Esophagus muscularis mucosa (tissue), 4 donors: ENCODE measurements around the gene CHAD. TPM values are rescaled to one million over a fixed set of nuclear protein-coding genes. Genes with fewer than 3 reads are reported as not detected.

Experiments used
- DNase-seq: peaks from one replicate; pipeline ENCODE4 v3.0.0-alpha.2; 2017; ENCODE audit errors: extremely low spot score
- H3K27ac ChIP-seq, 4 donors: fragments of 200-600 bp; sonication (generic); replicated peaks in 1 of 4; 1 replicate in 3 of 4; 2 replicates in 1 of 4; pipeline ENCODE4 v1.5.1; 2016 to 2019; ENCODE audit warnings: mild to moderate bottlenecking in 1 of 4
- H3K27me3 ChIP-seq, 4 donors: fragments of 200-600 bp; sonication (generic); one replicate each; pipeline versions ENCODE4 v1.5.1 to v1.6.0; 2016 to 2019
- H3K36me3 ChIP-seq, 4 donors: fragments of 200-600 bp; sonication (generic); one replicate each; pipeline ENCODE4 v1.5.1; 2016 to 2019
- H3K4me1 ChIP-seq, 4 donors: fragments of 200-600 bp; sonication (generic); one replicate each; pipeline ENCODE4 v1.5.1; 2016 to 2019
- H3K4me3 ChIP-seq, 4 donors: fragments of 200-600 bp; sonication (generic); 1 replicate in 2 of 4; 2 replicates in 2 of 4; pipeline ENCODE4 v1.5.1; 2016 to 2019; ENCODE audit warnings: mild to moderate bottlenecking in 4 of 4, moderate library complexity in 1 of 4
- H3K9me3 ChIP-seq, 4 donors: fragments of 200-600 bp; sonication (generic); 1 replicate in 3 of 4; 2 replicates in 1 of 4; pipeline ENCODE4 v1.5.1; 2016 to 2019
- CTCF ChIP-seq, 3 experiments: fragments of 200-600 bp in 2 of 3; fragments of 450-650 bp in 1 of 3; sonication (generic) in 2 of 3; IDR thresholded peaks; one replicate each; pipeline ENCODE4 v1.5.1; 2017 to 2019; ENCODE audit warnings: antibody characterized with exemption in 3 of 3, mild to moderate bottlenecking in 2 of 3, moderate library complexity in 1 of 3
- EP300 ChIP-seq: sonication (generic); formaldehyde crosslinking; IDR thresholded peaks from one replicate; pipeline ENCODE4 v1.6.1; 2017; ENCODE audit warnings: antibody characterized with exemption
- POLR2A ChIP-seq: fragments of 450-650 bp; IDR thresholded peaks from one replicate; pipeline ENCODE4 v1.6.1; 2017; ENCODE audit warnings: antibody characterized with exemption, moderate library complexity, mild to moderate bottlenecking, low read depth
- POLR2AphosphoS5 ChIP-seq, 2 donors: sonication (generic); formaldehyde crosslinking; IDR thresholded peaks; one replicate each; pipeline ENCODE4 v1.6.1; 2017; ENCODE audit warnings: antibody characterized with exemption in 2 of 2
- WGBS: methylation state at CpG from one replicate; pipeline ENCODE4 v1.1.5; 2018; 5-methylcytosine and 5-hydroxymethylcytosine counted together
- intact Hi-C: fragments of 100-400 bp; cut with DNase I; formaldehyde crosslinking; loops from one replicate; pipeline ENCODE4 v1.15.1; 2023
- total RNA-seq, 4 donors: library from RNA; depleted of rRNA; stranded (reverse); fragments of >200 nt; gene quantifications; one replicate each; pipeline versions ENCODE4 v1.1.0 to v1.2.1, GENCODE V29; 2016

CHAD gene
- total RNA-seq, 4 donors from 2014 or later = not detected

GRCh38 chr17:50467855-50468303 is 801 bp downstream of the CHAD start:
- intact Hi-C loops = no loop called here

GRCh38 chr17:50467114-50467854 is 1.4 kb downstream of the CHAD start:
- Histone ChIP-seq H3K27ac (no peak overlapping the region), H3K27me3 (peaks cover 0 to 48% (median 16%) of the 10 kb centered on the region in 4 donors), H3K36me3 (peaks cover 0 to 21% (median 8%) of the 10 kb centered on the region in 4 donors), H3K4me3 (no peak overlapping the region), H3K9me3 (no peaks in the 10 kb centered on the region), H3K4me1 (peaks cover 10 to 20% (median 17%) of the 10 kb centered on the region in 4 donors)
- no peak for TF ChIP-seq POLR2A
- TF ChIP-seq EP300 = no peak
- TF ChIP-seq CTCF (IDR thresholded peaks at IDR 0.05) = no peak
- TF ChIP-seq POLR2AphosphoS5 (IDR thresholded peaks at IDR 0.05) = no peak
- intact Hi-C loops = no loop called here
- 91% methylated on average over 7 of the region's 7 CpGs for WGBS
- no peak for DNase-seq

More at GRCh38 chr17:50467855-50468303, 801 bp downstream of the CHAD start:
- H3K27me3 ChIP-seq = peaks cover 0 to 48% (median 16%) of the 10 kb centered on the region in 4 donors
- no peak for DNase-seq
- no peaks in the 10 kb centered on the region for H3K9me3 ChIP-seq
- H3K4me1 ChIP-seq = peaks cover 10 to 20% (median 17%) of the 10 kb centered on the region in 4 donors
- TF ChIP-seq EP300 (no peak), CTCF (IDR thresholded peaks at IDR 0.05) (no peak), POLR2A (no peak), POLR2AphosphoS5 (IDR thresholded peaks at IDR 0.05) (no peak)
- no peak overlapping the region for H3K4me3 ChIP-seq
- no peak overlapping the region for H3K27ac ChIP-seq
- 100% methylated on average over 1 of the region's 13 CpGs for WGBS
- H3K36me3 ChIP-seq = peaks cover 0 to 18% (median 9%) of the 10 kb centered on the region in 4 donors

GRCh38 chr17:50466371-50467113 is 2.1 kb downstream of the CHAD start:
- Histone ChIP-seq H3K36me3 (peaks cover 0 to 22% (median 6%) of the 10 kb centered on the region in 4 donors), H3K4me3 (no peak overlapping the region), H3K4me1 (peaks cover 10 to 20% (median 17%) of the 10 kb centered on the region in 4 donors), H3K27me3 (peaks cover 0 to 48% (median 16%) of the 10 kb centered on the region in 4 donors), H3K9me3 (no peaks in the 10 kb centered on the region), H3K27ac (no peak overlapping the region)
- no peak for TF ChIP-seq CTCF (IDR thresholded peaks at IDR 0.05)
- 84% methylated on average over 5 of the region's 9 CpGs for WGBS
- no peak for DNase-seq
- intact Hi-C loops = no loop called here

GRCh38 chr17:50465635-50466034 is 3.0 kb downstream of the CHAD start:
- Histone ChIP-seq H3K27ac (no peak overlapping the region), H3K36me3 (peaks cover 0 to 15% (median 4%) of the 10 kb centered on the region in 4 donors), H3K4me1 (peaks cover 10 to 20% (median 17%) of the 10 kb centered on the region in 4 donors), H3K4me3 (no peak overlapping the region), H3K9me3 (no peaks in the 10 kb centered on the region), H3K27me3 (peaks cover 0 to 48% (median 16%) of the 10 kb centered on the region in 4 donors)
- TF ChIP-seq CTCF (IDR thresholded peaks at IDR 0.05) = no peak
- TF ChIP-seq POLR2A = no peak
- TF ChIP-seq POLR2AphosphoS5 (IDR thresholded peaks at IDR 0.05) = no peak
- no peak for TF ChIP-seq EP300
- 92% methylated on average over 9 of the region's 9 CpGs for WGBS
- DNase-seq = no peak
- intact Hi-C loops = no loop called here
